HEK293 (cell line): ENCODE results near the gene PDXDC1.
"Not testable (repeated sequence)": the region's sequence is repeated elsewhere in the genome, so short reads cannot be mapped to it uniquely, and the experiment has no call there.

Experiments used
- PBX3 ChIP-seq: sonication (generic); formaldehyde crosslinking; IDR thresholded peaks from 2 replicates; pipeline ENCODE4 v1.8.1; 2022; ENCODE audit warnings: mild to moderate bottlenecking, moderate library complexity, missing genetic modification reagents
- SALL2 ChIP-seq: fragments of 450-650 bp; formaldehyde crosslinking; IDR thresholded peaks from 2 replicates; pipeline ENCODE4 v1.5.0; 2017; ENCODE audit warnings: missing biosample characterization, mild to moderate bottlenecking, missing genetic modification characterization, borderline replicate concordance
- ZBTB20 ChIP-seq: fragments of 450-650 bp; formaldehyde crosslinking; IDR thresholded peaks from 2 replicates; pipeline ENCODE4 v1.5.1; 2016; ENCODE audit warnings: missing biosample characterization, missing genetic modification characterization
- ZNF184 ChIP-seq: fragments of 450-650 bp; IDR thresholded peaks from 2 replicates; pipeline ENCODE4 v1.5.1; 2018; ENCODE audit warnings: missing biosample characterization, mild to moderate bottlenecking, missing genetic modification characterization

GRCh38 chr16:14988092-14988491 is 13.3 kb downstream of the PDXDC1 start:
- not testable (repeated sequence) for TF ChIP-seq SALL2 (tag by site-specific recombination); ZNF184 (tag by site-specific recombination); PBX3 (CRISPR knock-in tag); ZBTB20
